Measurements from ENCODE around the gene AGMO.

- TF ChIP-seq, protein P1, sequence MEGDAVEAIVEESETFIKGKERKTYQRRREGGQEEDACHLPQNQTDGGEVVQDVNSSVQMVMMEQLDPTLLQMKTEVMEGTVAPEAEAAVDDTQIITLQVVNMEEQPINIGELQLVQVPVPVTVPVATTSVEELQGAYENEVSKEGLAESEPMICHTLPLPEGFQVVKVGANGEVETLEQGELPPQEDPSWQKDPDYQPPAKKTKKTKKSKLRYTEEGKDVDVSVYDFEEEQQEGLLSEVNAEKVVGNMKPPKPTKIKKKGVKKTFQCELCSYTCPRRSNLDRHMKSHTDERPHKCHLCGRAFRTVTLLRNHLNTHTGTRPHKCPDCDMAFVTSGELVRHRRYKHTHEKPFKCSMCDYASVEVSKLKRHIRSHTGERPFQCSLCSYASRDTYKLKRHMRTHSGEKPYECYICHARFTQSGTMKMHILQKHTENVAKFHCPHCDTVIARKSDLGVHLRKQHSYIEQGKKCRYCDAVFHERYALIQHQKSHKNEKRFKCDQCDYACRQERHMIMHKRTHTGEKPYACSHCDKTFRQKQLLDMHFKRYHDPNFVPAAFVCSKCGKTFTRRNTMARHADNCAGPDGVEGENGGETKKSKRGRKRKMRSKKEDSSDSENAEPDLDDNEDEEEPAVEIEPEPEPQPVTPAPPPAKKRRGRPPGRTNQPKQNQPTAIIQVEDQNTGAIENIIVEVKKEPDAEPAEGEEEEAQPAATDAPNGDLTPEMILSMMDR (conservative IDR thresholded peaks at IDR 0.05 in 1 of 2, IDR thresholded peaks at IDR 0.05 in 1 of 2; ENCODE audit: low read depth in 1 of 2, low read length in 2 of 2), result no peak
- no peak for TF ChIP-seq EZH2 (IDR thresholded peaks at IDR 0.05; ENCODE audit: low read length, missing control alignments)
Measured at GRCh38 chr7:15609287-15609686, 47.5 kb upstream of the AGMO start.
